ENCODE results near the gene PADI3. TPM values are rescaled to one million over a fixed set of nuclear protein-coding genes. Genes with fewer than 3 reads are reported as not detected.
"Not testable (repeated sequence)": the region's sequence is repeated elsewhere in the genome, so short reads cannot be mapped to it uniquely, and the experiment has no call there.

PADI3 gene
- total RNA-seq, 2 donors from 2014 or later = not detected

GRCh38 chr1:17307946-17308345 lies 59.0 kb downstream of the PADI3 start, which contains the start of gene PADI4:
Gene PADI4, plus strand, starts transcription at chr1:17308197. Its CDS starts 26 bp downstream, at chr1:17308223.
- Mint-ChIP-seq H3K36me3 (ENCODE audit: insufficient read depth in 2 of 2) (no peaks in the 10 kb centered on the region), H3K4me1 (ENCODE audit: low read depth) (no peaks in the 10 kb centered on the region), H3K27me3 (ENCODE audit: low read depth) (peaks cover 49% of the 10 kb centered on the region), H3K27ac (no peak within 1 kb of the TSS), H3K9me3 (peaks cover 0 to under 1% of the 10 kb centered on the region in 2 donors), H3K4me3 (no peak within 1 kb of the TSS)
- DNase-seq (no peak), ATAC-seq (replicated peaks in 1 of 2) (no peak)

- H3K27me3 Mint-ChIP-seq (ENCODE audit: low read depth) = peaks cover 44% of the 10 kb centered on the region
- no peak overlapping the region for H3K4me3 Mint-ChIP-seq
- no peaks in the 10 kb centered on the region for H3K4me1 Mint-ChIP-seq (ENCODE audit: low read depth)
- no peaks in the 10 kb centered on the region for H3K36me3 Mint-ChIP-seq (ENCODE audit: insufficient read depth in 2 of 2)
- no peak for DNase-seq
- no peaks in the 10 kb centered on the region for H3K9me3 Mint-ChIP-seq
- H3K27ac Mint-ChIP-seq = no peak overlapping the region
- no peak for ATAC-seq (replicated peaks in 1 of 2)
Measured at GRCh38 chr1:17308593-17308992, 59.7 kb downstream of the PADI3 start.

GRCh38 chr1:17309426-17310067 lies 60.6 kb downstream of the PADI3 start:
- Mint-ChIP-seq H3K36me3 (ENCODE audit: insufficient read depth in 2 of 2) (no peaks in the 10 kb centered on the region), H3K9me3 (no peaks in the 10 kb centered on the region), H3K4me3 (no peak overlapping the region), H3K27me3 (ENCODE audit: low read depth) (peaks cover 44% of the 10 kb centered on the region), H3K27ac (no peak overlapping the region), H3K4me1 (ENCODE audit: low read depth) (no peaks in the 10 kb centered on the region)
- no peak for DNase-seq
- ATAC-seq (replicated peaks in 1 of 2) = no peak

GRCh38 chr1:17310068-17310640 lies 61.3 kb downstream of the PADI3 start:
- Mint-ChIP-seq H3K27ac (no peak overlapping the region), H3K36me3 (ENCODE audit: insufficient read depth in 2 of 2) (no peaks in the 10 kb centered on the region), H3K9me3 (no peaks in the 10 kb centered on the region), H3K4me1 (ENCODE audit: low read depth) (no peaks in the 10 kb centered on the region), H3K4me3 (no peak overlapping the region), H3K27me3 (ENCODE audit: low read depth) (peaks cover 48% of the 10 kb centered on the region)
- ATAC-seq (replicated peaks in 1 of 2) (no peak), DNase-seq (no peak)

DNA sequence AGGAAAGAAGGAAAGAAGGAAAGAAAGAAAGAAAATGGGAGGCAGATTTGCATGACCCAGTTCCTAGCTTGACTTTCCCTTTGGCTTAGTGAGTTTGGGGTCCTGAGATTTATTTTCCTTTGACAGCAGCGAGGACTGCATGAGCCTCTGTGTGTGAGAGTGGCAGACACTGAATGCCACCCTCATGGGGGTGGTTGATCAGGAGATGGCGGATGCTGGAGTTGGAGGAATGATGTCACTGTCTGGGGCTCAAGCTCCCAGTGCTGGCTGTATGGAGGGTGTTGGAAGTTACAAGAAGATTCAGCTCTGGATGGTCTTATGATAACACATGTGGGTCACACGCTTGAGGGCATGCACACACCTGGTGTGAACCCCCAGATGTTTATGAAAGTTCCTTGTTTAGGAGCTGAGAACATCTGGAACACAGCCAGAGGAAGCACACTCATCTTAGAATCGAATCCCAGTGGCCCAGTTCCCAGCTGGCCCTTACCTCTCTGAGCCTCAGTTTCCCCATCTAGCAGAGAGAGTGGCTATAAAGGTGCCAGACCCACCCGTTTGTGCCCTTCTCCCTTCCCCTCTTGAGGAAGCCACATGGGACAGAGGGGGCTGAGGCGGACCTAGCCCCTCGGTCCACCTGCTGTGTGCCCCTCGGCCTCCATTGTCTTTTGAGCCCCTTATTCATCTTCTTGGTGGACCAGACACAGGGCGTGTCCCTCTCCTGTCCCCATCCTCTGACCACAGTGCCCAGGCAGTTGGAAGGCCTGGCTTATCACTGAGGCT lies 64.8 kb downstream of the PADI3 start:
- H3K4me1 Mint-ChIP-seq (ENCODE audit: low read depth) = no peaks in the 10 kb centered on the region
- H3K36me3 Mint-ChIP-seq (ENCODE audit: insufficient read depth in 2 of 2) = no peaks in the 10 kb centered on the region
- H3K4me3 Mint-ChIP-seq = no peak overlapping the region
- ATAC-seq (replicated peaks in 1 of 2) (no peak), DNase-seq (no peak)
- H3K9me3 Mint-ChIP-seq = no peaks in the 10 kb centered on the region
- no peak overlapping the region for H3K27ac Mint-ChIP-seq
- H3K27me3 Mint-ChIP-seq (ENCODE audit: low read depth) = peaks cover 32% of the 10 kb centered on the region

- Mint-ChIP-seq H3K4me3 (no peak overlapping the region), H3K27me3 (ENCODE audit: low read depth) (peaks cover 24% of the 10 kb centered on the region), H3K27ac (no peak overlapping the region), H3K9me3 (no peaks in the 10 kb centered on the region), H3K36me3 (ENCODE audit: insufficient read depth in 2 of 2) (no peaks in the 10 kb centered on the region), H3K4me1 (ENCODE audit: low read depth) (no peaks in the 10 kb centered on the region)
- no peak for DNase-seq
- no peak for ATAC-seq (replicated peaks in 1 of 2)
Measured at GRCh38 chr1:17314491-17314971, 65.6 kb downstream of the PADI3 start.

DNA sequence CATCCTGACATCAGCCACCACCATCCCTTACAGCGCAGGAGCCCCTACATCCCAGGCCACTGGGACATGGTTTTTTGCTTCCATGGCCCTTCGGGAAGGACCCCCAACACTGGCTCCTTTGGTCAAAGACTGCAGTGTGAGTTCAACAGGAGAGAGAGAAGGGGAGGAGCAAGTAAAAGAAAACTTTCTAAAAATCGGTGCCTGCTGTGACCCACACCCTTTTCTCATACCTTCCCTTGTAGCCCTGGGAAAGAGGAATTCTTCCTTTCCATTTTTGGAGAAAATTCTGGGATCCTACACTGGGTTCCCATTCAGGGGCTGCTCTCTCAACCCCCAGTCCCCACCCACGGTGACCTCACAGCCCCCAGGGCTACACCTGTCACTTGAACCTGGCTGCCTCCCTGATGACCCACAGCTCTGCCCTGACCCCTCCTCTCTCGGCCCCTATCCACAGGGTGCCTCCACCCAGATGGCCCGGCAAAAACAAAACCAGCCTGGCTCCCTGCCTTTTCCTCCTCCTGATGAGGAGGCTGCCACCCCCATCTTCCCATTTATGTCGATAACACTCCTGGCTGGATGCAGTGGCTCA lies 66.7 kb downstream of the PADI3 start:
- no peak overlapping the region for H3K4me3 Mint-ChIP-seq
- H3K27ac Mint-ChIP-seq = no peak overlapping the region
- ATAC-seq (replicated peaks in 1 of 2) = no peak
- H3K4me1 Mint-ChIP-seq (ENCODE audit: low read depth) = no peaks in the 10 kb centered on the region
- H3K36me3 Mint-ChIP-seq (ENCODE audit: insufficient read depth in 2 of 2) = no peaks in the 10 kb centered on the region
- H3K9me3 Mint-ChIP-seq = no peaks in the 10 kb centered on the region
- H3K27me3 Mint-ChIP-seq (ENCODE audit: low read depth) = peaks cover 14% of the 10 kb centered on the region
- no peak for DNase-seq

GRCh38 chr1:17316704-17317103 lies 67.8 kb downstream of the PADI3 start:
- Mint-ChIP-seq H3K4me3 (no peak overlapping the region), H3K27ac (no peak overlapping the region), H3K36me3 (ENCODE audit: insufficient read depth in 2 of 2) (no peaks in the 10 kb centered on the region), H3K4me1 (ENCODE audit: low read depth) (no peaks in the 10 kb centered on the region), H3K9me3 (no peaks in the 10 kb centered on the region), H3K27me3 (ENCODE audit: low read depth) (peaks cover 14% of the 10 kb centered on the region)
- ATAC-seq (replicated peaks in 1 of 2) (no peak), DNase-seq (no peak)

- no peak for DNase-seq
- Mint-ChIP-seq H3K27ac (no peak overlapping the region), H3K4me3 (no peak overlapping the region), H3K27me3 (ENCODE audit: low read depth) (peaks cover 6% of the 10 kb centered on the region), H3K4me1 (ENCODE audit: low read depth) (no peaks in the 10 kb centered on the region), H3K9me3 (no peaks in the 10 kb centered on the region), H3K36me3 (ENCODE audit: insufficient read depth in 2 of 2) (no peaks in the 10 kb centered on the region)
- no peak for ATAC-seq (replicated peaks in 1 of 2)
Measured at GRCh38 chr1:17318262-17318661, 69.4 kb downstream of the PADI3 start.

DNA sequence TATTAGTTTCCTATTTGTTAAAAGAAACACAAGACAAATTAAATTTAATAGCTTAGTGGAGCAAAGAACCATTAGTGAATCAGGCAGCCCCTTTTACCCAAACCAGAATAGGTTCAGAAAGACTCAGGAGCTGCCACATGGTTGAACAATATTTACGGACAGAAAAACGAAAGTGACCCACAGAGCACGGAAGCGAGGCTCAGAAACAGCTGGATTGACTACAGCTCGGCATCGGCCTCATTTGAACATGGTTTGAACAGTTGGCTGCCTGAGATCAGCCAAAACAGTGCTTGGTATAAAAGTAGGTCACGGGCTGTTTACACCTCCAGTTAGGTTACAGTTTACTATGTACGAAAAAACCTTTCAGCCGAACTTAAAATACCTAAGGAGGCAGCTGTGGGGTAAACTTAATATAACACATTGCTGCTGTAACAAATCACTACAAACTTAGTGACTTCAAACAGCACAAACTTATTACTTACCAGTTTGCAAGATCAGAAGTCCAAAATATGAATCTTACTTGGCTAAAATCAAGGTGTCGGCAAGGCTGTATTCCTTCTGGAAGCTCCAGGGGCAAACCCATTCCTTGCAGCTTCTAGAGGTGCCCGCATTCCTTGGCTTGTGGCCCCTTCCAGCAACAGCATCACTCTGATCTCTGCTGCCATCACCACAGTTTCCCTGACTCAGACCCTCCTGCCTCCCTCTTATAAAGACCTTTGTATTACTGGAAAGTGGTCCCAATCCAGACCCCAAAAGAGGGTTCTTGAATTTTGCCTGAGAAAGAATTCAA lies 70.9 kb downstream of the PADI3 start:
- peaks cover 5% of the 10 kb centered on the region for H3K27me3 Mint-ChIP-seq (ENCODE audit: low read depth)

GRCh38 chr1:17321857-17322390 lies 73.0 kb downstream of the PADI3 start:
- DNase-seq; H3K4me1 Mint-ChIP-seq (ENCODE audit: low read depth); H3K27me3 Mint-ChIP-seq (ENCODE audit: low read depth); H3K27ac Mint-ChIP-seq; H3K36me3 Mint-ChIP-seq (ENCODE audit: insufficient read depth in 2 of 2); H3K9me3 Mint-ChIP-seq; ATAC-seq (replicated peaks in 1 of 2); H3K4me3 Mint-ChIP-seq: not testable (repeated sequence)

More for the DNA sequence above, 70.9 kb downstream of the PADI3 start:
- ATAC-seq (replicated peaks in 1 of 2) (no peak), DNase-seq (no peak)
- no peak overlapping the region for H3K4me3 Mint-ChIP-seq
- no peaks in the 10 kb centered on the region for H3K36me3 Mint-ChIP-seq (ENCODE audit: insufficient read depth in 2 of 2)
- H3K4me1 Mint-ChIP-seq (ENCODE audit: low read depth) = no peaks in the 10 kb centered on the region
- H3K9me3 Mint-ChIP-seq = no peaks in the 10 kb centered on the region
- no peak overlapping the region for H3K27ac Mint-ChIP-seq

DNA sequence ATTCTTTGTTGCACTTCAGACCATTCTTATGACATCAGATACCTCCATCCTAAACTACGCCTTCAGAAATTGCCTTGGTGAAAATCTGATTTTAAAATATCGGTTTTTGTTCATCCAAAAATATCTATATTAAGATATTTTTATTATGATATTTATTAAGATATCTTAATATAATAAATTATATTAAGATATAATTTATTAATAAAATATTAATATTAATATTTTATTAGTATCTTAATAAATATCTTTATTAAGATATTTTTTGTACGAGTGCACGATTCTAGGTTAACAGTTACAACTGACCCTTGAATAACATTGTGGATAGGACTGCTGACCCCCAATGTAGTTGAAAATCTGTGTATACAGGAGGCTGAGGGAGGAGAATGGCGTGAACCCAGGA lies 80.0 kb downstream of the PADI3 start:
- Mint-ChIP-seq H3K4me3 (no peak overlapping the region), H3K4me1 (ENCODE audit: low read depth) (no peaks in the 10 kb centered on the region), H3K27ac (no peak overlapping the region)

More for the DNA sequence above, 80.0 kb downstream of the PADI3 start:
- ATAC-seq (replicated peaks in 1 of 2) (no peak), DNase-seq (no peak)
- Mint-ChIP-seq H3K9me3 (no peaks in the 10 kb centered on the region), H3K36me3 (ENCODE audit: insufficient read depth in 2 of 2) (no peaks in the 10 kb centered on the region), H3K27me3 (ENCODE audit: low read depth) (no peaks in the 10 kb centered on the region)

Measured in activated T-cell treated with anti-CD3 and anti-CD28 coated beads, Interleukin-2, amount 50 U/mL, for 72 hours (primary cell).